CD4-positive, alpha-beta memory T cell (primary cell): ENCODE measurements around the gene KLK5. TPM values are rescaled to one million over a fixed set of nuclear protein-coding genes. Genes with fewer than 3 reads are reported as not detected.

ENCODE experiments used
- CTCF ChIA-PET: fragments of 350-600 bp; sonication (Branson Sonifier 250); formaldehyde crosslinking; loops from one replicate; lab custom pipeline; 2021; ENCODE audit warnings: inconsistent platforms; ENCODE audit not compliant: partially characterized antibody; lab: Charles Lee
- POLR2A ChIA-PET: fragments of 350-600 bp; sonication (Branson Sonifier 250); formaldehyde crosslinking; loops from one replicate; lab custom pipeline; 2021; ENCODE audit not compliant: partially characterized antibody; lab: Charles Lee
- DNase-seq, 5 donors: peaks; one replicate each; pipeline versions ENCODE4 v3.0.0 to v3.0.0-alpha.2; 2020 to 2022; ENCODE audit warnings: mixed read lengths in 1 of 5
- H3K27ac ChIP-seq: one replicate; pipeline ENCODE4 v1.7.0; 2013; ENCODE audit warnings: low read depth, low read length
- H3K27me3 ChIP-seq: 2 replicates; pipeline ENCODE4 v1.7.0; 2013; ENCODE audit warnings: mild to moderate bottlenecking, low read length, moderate library complexity; ENCODE audit not compliant: insufficient read depth
- H3K36me3 ChIP-seq: 2 replicates; pipeline ENCODE4 v1.7.0; 2013; ENCODE audit warnings: mild to moderate bottlenecking, low read length, moderate library complexity; ENCODE audit not compliant: insufficient read depth
- H3K4me1 ChIP-seq: 2 replicates; pipeline ENCODE4 v1.7.0; 2013; ENCODE audit warnings: mild to moderate bottlenecking, low read length, moderate library complexity; ENCODE audit not compliant: insufficient read depth
- H3K4me3 ChIP-seq, 2 donors: one replicate each; pipeline ENCODE4 v1.7.0; 2013; ENCODE audit warnings: low read length in 2 of 2, mild to moderate bottlenecking in 1 of 2
- H3K9me3 ChIP-seq, 2 donors: one replicate each; pipeline ENCODE4 v1.7.0; 2013; ENCODE audit warnings: low read length in 2 of 2, control low read depth in 1 of 2; ENCODE audit not compliant: control insufficient read depth in 1 of 2
- H3K27ac Mint-ChIP-seq, 7 donors: one replicate each; pipeline ENCODE4 v1.8.0; 2020 to 2021; ENCODE audit warnings: mixed read lengths in 7 of 7, mild to moderate bottlenecking in 6 of 7, inconsistent platforms in 3 of 7, moderate library complexity in 3 of 7
- H3K27me3 Mint-ChIP-seq, 2 donors: one replicate each; pipeline ENCODE4 v1.8.0; 2020 to 2021; ENCODE audit warnings: mixed read lengths in 2 of 2
- H3K36me3 Mint-ChIP-seq, 2 donors: one replicate each; pipeline ENCODE4 v1.8.0; 2020 to 2021; ENCODE audit warnings: mixed read lengths in 2 of 2, inconsistent platforms in 1 of 2, mild to moderate bottlenecking in 1 of 2
- H3K4me1 Mint-ChIP-seq, 4 donors: one replicate each; pipeline ENCODE4 v1.8.0; 2020 to 2021; ENCODE audit warnings: mixed read lengths in 4 of 4, mild to moderate bottlenecking in 1 of 4
- H3K4me3 Mint-ChIP-seq, 8 donors: one replicate each; pipeline ENCODE4 v1.8.0; 2020 to 2021; ENCODE audit warnings: mixed read lengths in 8 of 8, mild to moderate bottlenecking in 7 of 8, moderate library complexity in 6 of 8, inconsistent platforms in 3 of 8
- H3K9me3 Mint-ChIP-seq, 8 donors: one replicate each; pipeline ENCODE4 v1.8.0; 2020 to 2021; ENCODE audit warnings: mixed read lengths in 8 of 8, mild to moderate bottlenecking in 5 of 8, inconsistent platforms in 3 of 8, moderate library complexity in 1 of 8
- intact Hi-C: fragments of 100-400 bp; cut with micrococcal nuclease; formaldehyde crosslinking; loops from one replicate; pipeline ENCODE4 v1.15.1; 2023
- polyA plus RNA-seq, 2 donors: library from polyadenylated mRNA; unstranded; fragments of 300-500 nt; fragmentation: Illumina TruSeq; gene quantifications; one replicate each; pipeline ENCODE4 v1.2.3, GENCODE V29; 2021
- total RNA-seq, 2 experiments: library from RNA; stranded (reverse); gene quantifications; one replicate each; pipeline ENCODE4 v1.2.3, GENCODE V29; 2021

KLK5 gene
- total and polyA plus RNA-seq, 4 experiments from 2014 or later, result not detected

DNA sequence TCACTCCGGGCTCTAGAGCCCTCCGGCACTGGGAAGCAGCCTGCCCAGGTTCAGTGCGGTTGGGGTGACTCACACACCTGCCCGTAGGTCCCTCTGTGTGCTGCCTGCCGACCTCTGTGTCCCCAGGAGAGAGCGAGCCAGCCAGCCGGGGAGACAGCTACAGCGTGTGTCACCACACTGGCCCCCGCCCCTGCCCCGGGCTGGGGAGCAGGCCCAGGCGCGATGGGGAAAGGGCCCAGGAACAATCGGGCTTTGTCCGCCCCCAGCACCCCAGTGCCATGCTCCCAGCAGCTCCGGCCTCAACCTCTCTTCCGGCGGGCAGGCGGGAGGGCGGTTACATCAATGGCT is 16.5 kb upstream of the KLK5 start, which contains the start of gene KLK6:
Gene KLK6, minus strand, starts transcription at position 179 of the 348 bp plus-strand sequence. CDS start 1,487 bp downstream, outside the sequence.
- intact Hi-C loops, result no loop called here
- Mint-ChIP-seq H3K4me3 (no peak within 1 kb of the TSS), H3K4me1 (no peaks in the 10 kb centered on the region), H3K36me3 (no peaks in the 10 kb centered on the region), H3K9me3 (peaks cover 0 to 2% (median 0%) of the 10 kb centered on the region in 8 donors), H3K27me3 (peaks cover 26 to 34% of the 10 kb centered on the region in 2 donors), H3K27ac (peak within 1 kb of the TSS in 1 of 7 donors; percentile 72)
- H3K36me3 ChIP-seq, result no peaks in the 10 kb centered on the region
- H3K27ac ChIP-seq, result no peak within 1 kb of the TSS
- no peak within 1 kb of the TSS for H3K4me3 ChIP-seq
- CTCF ChIA-PET, result no interaction called here
- POLR2A ChIA-PET, result no interaction called here
- no peaks in the 10 kb centered on the region for H3K4me1 ChIP-seq
- no peaks in the 10 kb centered on the region for H3K9me3 ChIP-seq
- H3K27me3 ChIP-seq, result no peaks in the 10 kb centered on the region
- no peak for DNase-seq

DNA sequence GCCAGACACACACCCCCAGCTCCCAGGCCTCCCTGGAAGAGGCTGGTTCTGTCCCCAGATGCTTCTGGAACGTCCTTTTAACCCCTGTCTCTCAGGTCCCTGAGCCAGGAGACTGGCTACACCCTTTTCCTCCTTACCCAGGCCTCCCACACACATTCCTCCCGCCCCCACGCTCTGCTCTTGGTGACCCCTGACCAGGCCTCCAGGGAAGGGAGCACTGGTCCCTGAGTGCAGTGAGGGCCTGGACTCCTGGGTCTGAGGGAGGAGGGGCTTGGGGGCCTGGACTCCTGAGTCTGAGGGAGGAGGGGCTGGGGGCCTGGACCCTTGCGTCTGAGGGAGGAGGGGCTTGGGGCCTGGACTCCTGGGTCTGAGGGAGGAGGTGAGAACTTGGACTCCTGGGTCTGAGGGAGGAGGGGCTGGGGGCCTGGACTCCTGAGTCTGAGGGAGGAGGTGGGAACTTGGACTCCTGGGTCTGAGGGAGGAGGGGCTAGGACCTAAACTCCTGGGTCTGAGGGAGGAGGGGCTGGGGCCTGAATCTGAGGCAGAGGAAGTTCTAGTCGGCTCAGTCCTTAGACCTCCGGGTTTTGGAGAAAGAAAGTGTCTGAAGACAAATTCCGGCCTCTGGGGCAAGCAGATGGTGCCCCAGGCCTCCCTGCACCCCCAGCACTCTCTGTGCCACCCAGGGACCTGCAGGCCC is 16.0 kb upstream of the KLK5 start:
- CTCF ChIA-PET, result no interaction called here
- H3K9me3 Mint-ChIP-seq, result peaks cover 0 to 4% (median 0%) of the 10 kb centered on the region in 8 donors
- Histone ChIP-seq H3K27me3 (no peaks in the 10 kb centered on the region), H3K9me3 (no peaks in the 10 kb centered on the region), H3K36me3 (no peaks in the 10 kb centered on the region), H3K27ac (no peak overlapping the region), H3K4me3 (no peak overlapping the region), H3K4me1 (no peaks in the 10 kb centered on the region)
- H3K36me3 Mint-ChIP-seq, result no peaks in the 10 kb centered on the region
- no peak for DNase-seq
- H3K4me1 Mint-ChIP-seq, result no peaks in the 10 kb centered on the region
- peaks cover 26 to 34% of the 10 kb centered on the region in 2 donors for H3K27me3 Mint-ChIP-seq
- intact Hi-C loops, result no loop called here
- H3K4me3 Mint-ChIP-seq, result no peak overlapping the region
- POLR2A ChIA-PET, result no interaction called here
- H3K27ac Mint-ChIP-seq, result no peak overlapping the region

DNA sequence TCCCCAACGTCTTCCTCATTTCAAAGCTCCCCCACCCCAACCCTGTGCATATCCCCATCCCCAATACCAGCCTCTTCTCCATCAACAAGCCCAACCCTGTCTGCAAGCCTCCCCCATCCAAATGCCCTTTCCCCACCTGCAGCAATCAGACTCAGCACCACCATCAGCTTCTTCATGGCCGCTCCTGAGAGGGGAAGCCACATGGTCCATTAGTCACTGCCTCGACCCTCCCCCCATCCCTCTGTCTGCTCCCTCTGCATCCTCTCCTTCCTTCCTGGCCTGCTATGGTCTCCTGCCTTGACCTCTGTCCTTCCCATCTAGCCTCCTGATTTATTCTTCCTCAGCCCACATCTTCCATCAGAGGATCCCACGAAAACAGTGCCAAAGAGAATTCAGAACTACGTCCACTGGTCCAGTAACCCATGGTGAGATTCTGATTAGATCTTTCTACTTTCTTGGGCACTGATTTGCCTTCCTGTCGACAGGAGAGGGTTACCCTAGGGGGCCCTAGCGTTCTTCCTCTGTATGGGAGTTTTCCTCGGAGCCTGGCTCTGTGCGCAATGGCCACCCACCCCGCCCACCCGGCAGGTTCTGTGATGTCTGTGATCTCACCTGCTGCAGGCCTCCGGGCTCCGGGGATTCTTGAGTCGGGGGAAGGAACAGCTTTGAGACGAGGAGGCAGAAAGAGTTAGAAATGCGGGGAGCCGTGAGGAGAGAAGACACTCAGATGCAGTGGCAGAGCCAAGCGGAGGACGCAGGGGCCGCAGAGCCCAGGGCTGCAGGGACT is 15.3 kb upstream of the KLK5 start:
- H3K9me3 Mint-ChIP-seq, result peaks cover 0 to 7% (median 1%) of the 10 kb centered on the region in 8 donors
- H3K36me3 Mint-ChIP-seq, result no peaks in the 10 kb centered on the region
- no peak for DNase-seq
- H3K27me3 Mint-ChIP-seq, result peaks cover 27 to 35% of the 10 kb centered on the region in 2 donors
- H3K4me3 Mint-ChIP-seq, result no peak overlapping the region
- no peaks in the 10 kb centered on the region for H3K27me3 ChIP-seq
- ChIA-PET CTCF (no interaction called here), POLR2A (no interaction called here)
- H3K4me3 ChIP-seq, result no peak overlapping the region
- H3K9me3 ChIP-seq, result no peaks in the 10 kb centered on the region
- intact Hi-C loops, result no loop called here
- H3K27ac ChIP-seq, result no peak overlapping the region
- no peaks in the 10 kb centered on the region for H3K36me3 ChIP-seq
- no peak overlapping the region for H3K27ac Mint-ChIP-seq
- no peaks in the 10 kb centered on the region for H3K4me1 Mint-ChIP-seq
- no peaks in the 10 kb centered on the region for H3K4me1 ChIP-seq

DNA sequence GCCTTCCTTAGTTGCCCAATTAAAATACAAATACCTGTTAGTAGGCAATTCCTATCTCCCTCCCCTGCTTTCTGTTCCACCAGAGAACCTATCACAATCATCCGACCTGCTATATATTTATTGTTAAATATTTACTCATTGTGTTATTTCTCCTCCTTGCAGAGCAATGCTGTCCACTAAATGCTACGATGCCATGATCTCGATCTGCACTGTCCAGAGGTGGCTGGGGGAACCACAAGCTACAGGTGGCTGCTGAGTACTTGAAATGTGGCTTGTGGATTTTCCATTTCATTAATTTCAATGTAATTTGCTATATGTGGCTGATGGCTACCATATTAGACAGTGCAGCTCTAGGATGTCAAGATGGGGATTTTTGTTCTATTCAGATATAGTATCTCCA is 11.4 kb upstream of the KLK5 start:
- DNase-seq, result no peak
- POLR2A ChIA-PET, result no interaction called here
- Mint-ChIP-seq H3K27me3 (peaks cover 24 to 27% of the 10 kb centered on the region in 2 donors), H3K4me1 (no peaks in the 10 kb centered on the region), H3K9me3 (peaks cover 2 to 17% (median 7%) of the 10 kb centered on the region in 8 donors), H3K27ac (no peak overlapping the region), H3K4me3 (no peak overlapping the region), H3K36me3 (peaks cover 0 to 3% of the 10 kb centered on the region in 2 donors)
- H3K4me3 ChIP-seq, result no peak overlapping the region
- no peaks in the 10 kb centered on the region for H3K36me3 ChIP-seq
- no peak overlapping the region for H3K27ac ChIP-seq
- H3K9me3 ChIP-seq, result no peaks in the 10 kb centered on the region
- intact Hi-C loops, result no loop called here
- no peaks in the 10 kb centered on the region for H3K4me1 ChIP-seq
- CTCF ChIA-PET, result no interaction called here
- no peaks in the 10 kb centered on the region for H3K27me3 ChIP-seq

DNA sequence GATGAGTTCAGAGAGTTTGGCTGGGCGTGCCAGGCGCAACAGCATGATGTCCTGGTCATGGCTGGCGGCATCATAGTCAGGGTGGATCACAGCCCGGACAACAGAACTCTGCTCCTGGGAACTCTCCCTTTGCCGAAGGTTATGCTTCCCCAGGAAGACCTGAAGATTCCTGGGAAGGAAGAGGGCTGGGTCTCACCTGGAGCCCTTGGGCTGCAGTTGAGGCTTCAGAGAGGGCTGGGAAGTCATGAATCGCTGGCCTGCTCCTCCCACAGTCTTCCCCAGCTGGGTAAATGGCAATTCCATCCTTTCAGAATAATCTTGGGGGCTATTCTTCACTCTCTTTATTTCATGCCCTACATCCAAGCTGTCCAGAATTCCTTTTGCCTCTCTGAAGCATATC is 10.5 kb upstream of the KLK5 start:
- Mint-ChIP-seq H3K4me1 (no peaks in the 10 kb centered on the region), H3K36me3 (peaks cover 0 to 4% of the 10 kb centered on the region in 2 donors), H3K27ac (no peak overlapping the region), H3K9me3 (peaks cover 2 to 17% (median 8%) of the 10 kb centered on the region in 8 donors), H3K4me3 (no peak overlapping the region), H3K27me3 (peaks cover 25 to 31% of the 10 kb centered on the region in 2 donors)
- POLR2A ChIA-PET, result no interaction called here
- intact Hi-C loops, result no loop called here
- Histone ChIP-seq H3K9me3 (no peaks in the 10 kb centered on the region), H3K4me3 (no peak overlapping the region), H3K36me3 (no peaks in the 10 kb centered on the region), H3K27ac (no peak overlapping the region), H3K27me3 (no peaks in the 10 kb centered on the region), H3K4me1 (no peaks in the 10 kb centered on the region)
- DNase-seq, result no peak
- CTCF ChIA-PET, result no interaction called here

DNA sequence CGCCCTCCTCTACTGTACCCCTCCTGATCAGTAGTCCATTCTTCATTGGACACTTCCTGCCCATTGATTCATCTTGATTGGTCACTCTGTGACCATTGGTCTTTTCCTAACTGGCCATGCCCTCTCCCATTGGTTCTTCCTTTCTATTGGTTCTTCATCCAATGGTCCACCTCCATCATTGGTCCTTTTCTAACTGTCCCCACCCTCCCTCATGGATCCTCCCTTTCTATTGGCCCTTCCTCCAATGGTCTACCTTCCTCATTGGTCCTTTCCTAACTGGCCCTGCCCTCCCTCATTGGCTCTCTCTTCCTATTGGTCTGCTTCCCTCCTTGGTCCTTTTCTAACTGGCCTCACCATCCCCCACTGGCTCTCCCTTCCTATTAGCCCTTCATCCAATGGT is 9.4 kb upstream of the KLK5 start:
- no peaks in the 10 kb centered on the region for H3K27me3 ChIP-seq
- Mint-ChIP-seq H3K4me3 (no peak overlapping the region), H3K27me3 (peaks cover 30 to 39% of the 10 kb centered on the region in 2 donors), H3K27ac (no peak overlapping the region), H3K9me3 (peaks cover 2 to 17% (median 9%) of the 10 kb centered on the region in 8 donors), H3K36me3 (peaks cover 0 to 4% of the 10 kb centered on the region in 2 donors), H3K4me1 (no peaks in the 10 kb centered on the region)
- no peaks in the 10 kb centered on the region for H3K9me3 ChIP-seq
- DNase-seq, result no peak
- intact Hi-C loops, result no loop called here
- H3K36me3 ChIP-seq, result no peaks in the 10 kb centered on the region
- POLR2A ChIA-PET, result no interaction called here
- no peaks in the 10 kb centered on the region for H3K4me1 ChIP-seq
- no peak overlapping the region for H3K4me3 ChIP-seq
- H3K27ac ChIP-seq, result no peak overlapping the region
- CTCF ChIA-PET, result no interaction called here

DNA sequence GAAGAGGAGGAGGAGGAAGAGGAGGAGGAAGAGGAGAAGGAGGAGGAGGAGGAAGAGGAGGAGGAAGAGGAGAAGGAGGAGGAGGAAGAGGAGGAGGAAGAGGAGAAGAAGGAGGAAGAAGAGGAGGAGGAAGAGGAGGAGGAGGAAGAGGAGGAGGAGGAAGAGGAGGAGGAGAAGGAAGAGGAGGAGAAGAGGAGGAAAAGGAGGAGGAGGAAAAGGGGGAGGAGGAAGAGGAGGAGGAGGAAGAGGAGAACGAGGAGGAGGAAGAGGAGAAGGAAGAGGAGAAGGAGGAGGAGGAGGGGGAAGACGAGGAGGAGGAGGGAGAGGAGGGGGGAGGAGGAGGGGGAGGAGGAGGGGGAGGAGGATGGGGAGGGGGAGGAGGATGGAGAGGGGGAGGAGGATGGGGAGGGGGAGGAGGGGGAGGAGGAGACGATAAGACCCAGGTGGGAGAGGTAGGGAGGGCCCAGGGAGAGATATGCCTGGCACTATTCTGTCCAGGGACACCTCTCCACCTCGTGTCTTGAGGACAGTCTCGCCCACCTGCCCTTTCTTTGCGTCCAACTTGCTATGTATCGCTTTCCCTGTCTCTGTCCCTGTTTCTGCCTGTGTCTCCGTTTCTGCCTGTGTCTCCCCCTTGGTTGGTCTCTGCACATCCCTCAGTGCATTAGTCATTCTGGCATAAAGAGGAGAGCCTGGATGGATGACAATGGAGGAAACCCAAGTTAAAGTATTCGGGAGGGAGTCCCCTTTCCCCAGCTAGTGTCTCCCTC is 7.1 kb upstream of the KLK5 start:
- H3K4me1 ChIP-seq, result no peaks in the 10 kb centered on the region

More for the DNA sequence above, 7.1 kb upstream of the KLK5 start:
- no peak overlapping the region for H3K4me3 ChIP-seq
- intact Hi-C loops, result no loop called here
- CTCF ChIA-PET, result no interaction called here
- Mint-ChIP-seq H3K36me3 (peaks cover 0 to 4% of the 10 kb centered on the region in 2 donors), H3K9me3 (peaks cover 2 to 17% (median 9%) of the 10 kb centered on the region in 8 donors), H3K4me1 (no peaks in the 10 kb centered on the region), H3K4me3 (no peak overlapping the region), H3K27me3 (peaks cover 26 to 36% of the 10 kb centered on the region in 2 donors), H3K27ac (no peak overlapping the region)
- no peak overlapping the region for H3K27ac ChIP-seq
- H3K9me3 ChIP-seq, result no peaks in the 10 kb centered on the region
- H3K27me3 ChIP-seq, result no peaks in the 10 kb centered on the region
- no peak for DNase-seq
- POLR2A ChIA-PET, result no interaction called here
- no peaks in the 10 kb centered on the region for H3K36me3 ChIP-seq
